ENCODE data around the gene C1QB. TPM values are rescaled to one million over a fixed set of nuclear protein-coding genes. Genes with fewer than 3 reads are reported as not detected.

C1QB gene, protein sequence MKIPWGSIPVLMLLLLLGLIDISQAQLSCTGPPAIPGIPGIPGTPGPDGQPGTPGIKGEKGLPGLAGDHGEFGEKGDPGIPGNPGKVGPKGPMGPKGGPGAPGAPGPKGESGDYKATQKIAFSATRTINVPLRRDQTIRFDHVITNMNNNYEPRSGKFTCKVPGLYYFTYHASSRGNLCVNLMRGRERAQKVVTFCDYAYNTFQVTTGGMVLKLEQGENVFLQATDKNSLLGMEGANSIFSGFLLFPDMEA
- polyA plus RNA-seq (ENCODE audit: insufficient read length): 30.0 TPM

DNA sequence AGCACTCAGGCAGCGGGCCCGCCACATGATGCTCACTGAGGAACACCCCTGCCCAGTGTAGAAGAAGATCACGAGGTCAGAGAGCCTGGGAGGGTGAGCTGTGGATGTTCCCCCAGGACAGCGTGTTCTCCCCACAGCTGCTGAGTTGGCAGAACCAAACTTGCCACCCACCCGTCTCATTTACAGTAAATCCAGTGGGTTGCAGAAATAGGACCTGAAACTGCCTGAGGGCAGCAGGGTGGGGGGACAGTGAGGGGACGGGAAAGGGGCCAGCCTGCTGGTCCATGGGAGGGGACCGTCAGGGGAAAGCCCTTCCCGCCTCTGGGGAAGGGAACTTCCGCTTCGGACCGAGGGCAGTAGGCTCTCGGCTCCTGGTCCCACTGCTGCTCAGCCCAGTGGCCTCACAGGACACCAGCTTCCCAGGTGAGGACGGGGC is at the start of gene C1QB:
Gene C1QB (plus strand): TSS at position 356 of the 436 bp plus-strand sequence. CDS start 6,227 bp downstream, outside the sequence.
- DNase-seq: no peak

DNA sequence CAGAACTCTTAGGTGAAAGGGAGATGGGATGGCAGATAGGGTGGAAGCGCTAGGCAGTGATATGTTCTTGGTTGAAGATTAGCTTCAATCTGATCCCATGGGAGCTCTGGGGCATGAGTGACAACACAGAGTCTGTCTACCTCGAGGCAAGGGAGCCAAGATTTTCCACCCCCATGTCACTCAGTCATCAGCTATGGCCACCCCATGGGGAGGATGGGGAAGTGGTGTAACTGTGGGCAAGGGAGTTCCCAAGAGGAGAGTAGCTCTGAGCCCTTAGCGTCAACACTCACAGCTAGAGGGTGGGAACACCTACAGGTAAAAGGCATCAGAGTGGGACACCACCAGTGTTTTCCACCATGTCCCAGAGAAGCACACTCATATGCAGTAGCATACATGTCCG is 46.9 kb upstream of the C1QB start:
- no peak for DNase-seq

DNA sequence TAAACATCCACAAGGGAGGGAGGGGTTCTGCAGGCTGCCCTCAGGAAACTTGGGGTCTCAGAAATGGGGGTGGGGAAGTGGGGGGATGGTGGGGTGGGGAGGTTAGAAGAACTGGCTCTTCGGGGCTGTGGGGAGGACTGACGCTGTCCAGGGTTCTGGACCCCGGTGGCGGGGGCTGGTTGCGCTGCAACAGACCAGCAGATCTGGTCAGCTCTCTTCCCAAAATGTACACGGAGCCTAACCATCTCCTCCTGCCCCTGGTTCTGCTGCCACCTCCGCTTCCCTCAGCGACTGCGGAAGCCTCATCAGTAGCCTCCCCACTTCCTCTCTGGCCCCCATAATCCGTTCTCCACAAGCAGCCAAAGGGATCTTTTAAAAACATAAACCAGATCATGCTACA is 45.9 kb upstream of the C1QB start:
- no peak for DNase-seq

- DNase-seq: no peak
Measured at GRCh38 chr1:22608361-22608760, 44.7 kb upstream of the C1QB start.

DNA sequence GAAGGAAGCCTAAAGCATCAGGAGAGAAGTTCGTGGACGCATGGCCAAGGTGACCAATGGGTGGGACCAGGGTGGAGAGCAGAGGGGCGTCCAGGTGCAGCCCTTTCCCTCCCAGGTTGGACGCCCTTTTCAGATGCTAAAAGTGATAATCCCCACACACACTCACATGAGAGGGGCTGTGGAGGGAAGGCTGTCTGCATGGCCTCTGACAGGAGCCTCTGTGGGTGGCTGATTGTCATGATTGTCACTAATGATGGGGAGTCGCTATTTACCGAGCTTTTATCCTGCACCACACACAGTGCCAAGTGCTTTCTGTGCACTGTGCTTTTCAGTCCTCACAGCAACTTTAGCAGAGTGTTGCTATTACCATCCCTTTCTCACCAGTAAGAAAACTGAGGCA is 43.7 kb upstream of the C1QB start:
- no peak for DNase-seq

DNA sequence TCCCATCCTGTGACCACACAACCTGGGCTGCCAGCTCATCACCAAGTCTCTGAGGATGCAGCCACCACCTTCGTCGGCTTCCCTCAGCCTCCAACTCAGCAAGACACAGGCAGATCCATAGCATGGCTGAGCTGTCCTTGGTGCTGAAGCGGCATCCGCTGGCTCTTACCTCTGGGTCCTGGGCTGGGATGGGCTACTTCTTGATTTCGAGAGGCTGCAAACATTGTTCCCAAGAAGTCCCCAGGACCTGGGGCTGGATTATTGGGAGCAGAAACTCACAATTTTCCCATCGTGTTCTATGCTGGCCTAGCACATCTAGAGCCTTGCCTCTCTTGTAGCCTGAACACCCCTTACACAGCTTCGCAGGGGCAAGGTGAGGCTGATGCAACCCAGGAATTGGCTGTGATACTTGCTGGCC is 41.5 kb upstream of the C1QB start:
- DNase-seq: peak; percentile 74

DNA sequence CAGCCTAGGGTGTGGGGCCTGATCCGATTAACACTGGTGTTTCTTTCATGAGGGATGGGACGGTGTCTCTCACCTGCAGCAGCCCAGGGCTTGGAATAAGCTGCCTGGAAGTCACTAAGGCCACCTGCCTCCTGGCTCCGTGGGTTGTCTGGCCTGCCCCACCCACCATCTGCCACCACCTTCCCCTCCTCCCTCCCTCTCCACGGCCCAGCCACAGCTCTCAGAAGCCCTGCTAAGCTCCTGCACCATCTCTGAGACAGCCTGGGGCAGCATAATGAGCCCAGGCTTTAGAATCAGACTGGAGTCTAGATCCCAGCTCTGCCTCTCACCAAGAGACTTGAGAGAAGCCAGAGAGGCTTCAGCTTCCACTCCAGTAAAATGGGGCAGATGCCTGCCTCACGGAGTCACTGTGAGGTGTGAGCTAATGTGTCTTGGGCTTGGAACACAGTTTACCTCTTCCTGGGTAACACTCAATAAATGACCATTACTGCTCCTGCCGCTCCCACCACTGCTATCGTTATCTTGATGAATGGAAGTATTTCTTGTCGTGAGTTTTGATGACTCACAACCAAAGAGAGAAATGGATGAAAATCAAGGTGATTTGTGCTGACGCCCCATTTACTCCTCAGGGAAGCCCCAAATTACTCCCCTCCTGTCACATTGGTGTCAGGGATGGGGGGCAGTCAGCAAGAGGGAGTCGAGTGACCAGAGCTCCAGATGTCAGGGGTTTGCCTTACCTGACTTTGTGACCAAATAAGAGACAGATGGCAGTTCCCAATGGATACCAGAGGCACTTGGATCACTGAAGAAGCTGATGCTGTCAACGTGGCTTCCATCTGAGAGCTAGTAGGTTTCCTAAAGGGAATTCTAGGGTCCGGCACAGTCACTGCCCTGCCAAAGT is 40.1 kb upstream of the C1QB start:
- no peak for DNase-seq

- no peak for DNase-seq
Measured at GRCh38 chr1:22613572-22613918, 39.5 kb upstream of the C1QB start.

DNA sequence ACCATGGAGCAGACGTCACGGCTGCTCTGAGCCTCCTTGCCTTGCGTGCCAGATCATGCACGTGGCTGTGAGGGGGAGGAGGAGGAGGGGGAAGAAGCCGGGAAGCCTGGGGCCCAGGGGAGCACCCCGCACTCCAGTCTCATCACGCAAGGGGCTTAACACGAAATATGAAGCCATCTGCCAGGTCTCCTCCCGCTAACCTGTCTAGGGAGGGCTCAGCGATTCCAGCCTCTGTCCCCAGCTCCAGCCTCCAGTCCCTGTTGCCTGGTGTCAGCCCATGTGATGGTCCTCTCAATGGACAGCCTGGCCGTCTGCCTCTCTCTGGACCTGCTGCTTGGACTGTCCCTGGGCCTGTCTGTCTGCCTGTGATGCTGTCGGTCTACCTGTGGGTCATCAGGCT is 39.1 kb upstream of the C1QB start:
- no peak for DNase-seq

GRCh38 chr1:22615886-22616285 is 37.1 kb upstream of the C1QB start:
- no peak for DNase-seq

GRCh38 chr1:22616571-22616970 is 36.5 kb upstream of the C1QB start:
- no peak for DNase-seq

GRCh38 chr1:22618056-22618455 is 35.0 kb upstream of the C1QB start:
- DNase-seq: no peak

- DNase-seq: no peak
Measured at GRCh38 chr1:22619252-22619651, 33.8 kb upstream of the C1QB start.

GRCh38 chr1:22619798-22620197 is 33.2 kb upstream of the C1QB start:
- DNase-seq: no peak

- no peak for DNase-seq
Measured at GRCh38 chr1:22621761-22622160, 31.3 kb upstream of the C1QB start.

- no peak for DNase-seq
Measured at GRCh38 chr1:22625262-22625925, 27.6 kb upstream of the C1QB start.

DNA sequence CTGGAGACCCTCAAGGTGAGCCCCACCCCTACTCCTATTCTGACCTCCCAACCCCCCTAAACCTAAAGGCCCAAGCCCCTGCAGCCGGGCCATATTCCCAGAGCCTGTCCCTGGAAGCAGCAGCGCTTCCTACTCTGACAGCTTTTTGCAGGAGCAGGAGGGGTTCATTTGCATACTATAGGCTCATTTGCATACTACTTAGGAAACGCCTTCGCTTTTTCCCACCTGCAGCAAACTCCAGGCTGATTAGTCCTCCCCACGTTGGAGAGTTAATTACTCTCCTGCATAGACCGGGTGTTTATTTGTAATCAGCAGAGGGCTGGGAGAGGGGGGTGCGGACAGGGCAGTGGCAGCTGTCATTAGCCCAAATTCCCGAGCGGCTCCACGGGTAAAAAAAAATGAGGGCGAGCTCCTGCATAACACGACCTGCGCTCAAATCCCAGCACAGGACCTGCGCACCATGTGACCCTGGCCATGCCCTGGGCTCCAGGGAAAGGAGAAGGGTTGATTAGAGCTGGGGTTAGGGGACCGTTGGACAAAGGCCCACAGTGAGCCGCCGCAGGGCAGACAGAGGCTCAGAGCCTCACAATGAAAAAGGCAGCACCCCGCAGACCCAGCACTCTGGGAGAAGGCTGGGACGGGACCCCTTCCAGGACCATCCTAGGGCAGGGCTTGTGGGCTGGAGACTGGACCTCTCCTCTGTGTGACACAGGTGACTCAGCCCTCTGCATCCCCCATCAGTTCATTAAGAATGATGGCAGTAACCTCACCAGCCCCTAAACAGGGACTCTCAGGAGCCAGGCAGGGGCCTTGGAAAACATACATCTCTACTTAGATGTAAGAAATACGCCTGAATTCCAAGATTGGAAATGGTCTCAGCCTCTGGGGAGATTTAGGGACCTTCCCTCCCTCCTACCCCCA is 26.5 kb upstream of the C1QB start:
- no peak for DNase-seq

DNA sequence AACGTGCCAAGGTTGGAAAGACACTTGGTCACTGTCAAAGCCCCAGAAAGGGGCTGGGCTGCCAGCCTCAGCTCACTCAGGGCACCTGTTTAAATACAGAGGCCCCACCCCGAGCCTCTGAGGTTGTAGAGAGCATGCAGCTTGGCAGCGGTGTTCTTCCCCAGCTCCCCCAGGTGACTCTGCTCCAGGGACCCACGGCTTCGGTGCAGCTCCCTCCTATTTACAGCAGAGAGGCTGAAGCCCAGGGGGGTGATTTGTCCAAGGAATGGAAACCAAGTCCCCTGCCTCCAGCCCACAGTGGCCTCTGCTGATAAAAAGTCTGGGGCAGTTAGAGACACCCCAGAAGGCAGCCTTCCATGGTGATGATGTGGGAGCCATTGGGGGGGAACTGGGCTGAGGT is 25.7 kb upstream of the C1QB start:
- DNase-seq: no peak

GRCh38 chr1:22628698-22629444 is 24.2 kb upstream of the C1QB start:
- no peak for DNase-seq

DNA sequence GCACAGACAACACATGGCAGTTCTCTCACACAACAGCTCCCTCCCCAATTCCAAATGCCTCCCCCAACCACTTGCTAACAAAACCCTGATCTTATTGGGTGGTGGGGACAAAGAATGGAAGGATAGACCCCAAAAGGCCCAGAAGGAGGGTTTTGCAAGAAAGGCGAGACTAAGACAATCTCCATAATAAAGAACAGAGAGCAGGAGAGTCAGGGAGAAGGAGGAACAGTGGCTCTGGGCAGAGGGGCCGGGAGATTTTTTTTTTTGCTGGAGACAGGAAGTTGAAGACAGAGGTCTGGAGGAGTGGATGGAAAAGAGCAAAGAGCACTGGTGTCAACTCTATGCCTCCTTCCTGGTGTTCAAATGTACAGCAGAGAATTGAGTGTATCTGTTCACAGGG is 23.1 kb upstream of the C1QB start:
- DNase-seq: no peak

DNA sequence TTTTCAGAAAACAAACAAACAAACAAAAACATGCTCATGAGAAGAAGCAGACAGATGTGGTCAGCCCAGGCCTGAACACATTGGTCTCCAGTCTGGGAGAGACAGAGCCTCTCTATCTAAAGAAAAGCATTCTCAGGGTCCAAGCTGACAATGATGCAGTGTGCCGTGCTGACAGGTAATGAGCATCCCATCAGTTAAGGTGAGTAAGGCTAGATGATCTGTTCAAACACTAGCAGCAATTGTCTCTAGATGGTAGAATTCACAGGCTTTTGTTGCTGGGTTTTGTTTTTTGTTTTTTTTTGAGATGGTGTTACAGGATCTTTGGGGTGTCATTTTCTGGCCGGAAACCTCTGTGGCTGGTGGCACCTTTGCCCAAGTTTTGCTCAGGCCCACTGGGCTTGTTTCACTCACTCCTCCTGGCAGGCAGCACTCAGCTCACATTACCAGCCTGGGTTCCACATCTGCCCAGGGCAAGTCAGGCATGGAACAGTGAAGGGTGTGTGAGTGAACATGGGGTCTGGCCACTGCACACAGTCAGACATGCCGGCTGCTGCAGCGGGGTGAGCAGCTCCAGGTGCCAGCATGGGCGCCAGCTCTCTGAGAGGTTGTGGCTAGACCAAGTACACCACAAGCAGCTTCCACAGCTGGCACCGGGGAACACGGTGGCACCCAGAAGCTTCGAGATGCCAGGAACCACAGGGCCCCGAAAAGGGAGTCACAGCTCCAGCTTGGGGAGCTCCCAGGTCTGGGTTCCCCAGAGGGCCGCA is 19.2 kb upstream of the C1QB start:
- no peak for DNase-seq
